PFSK-1 (cell line): ENCODE measurements around the gene RPLP2.

ENCODE experiments used
- FOXP2 ChIP-seq: optimal IDR thresholded peaks from 2 replicates; pipeline ENCODE3; 2011; ENCODE audit warnings: borderline replicate concordance, control low read depth, inconsistent platforms; ENCODE audit not compliant: insufficient read depth; ENCODE audit errors: extremely low read length, extremely low read depth
- POLR2AphosphoS5 ChIP-seq: IDR thresholded peaks from 2 replicates; pipeline ENCODE4 v1.6.1; 2012; ENCODE audit warnings: low read depth, mild to moderate bottlenecking, control low read depth, low read length, moderate library complexity
- REST ChIP-seq, 2 experiments: IDR thresholded peaks; 2 replicates each; pipeline versions ENCODE4 v1.6.1 to v1.8.0; 2011 to 2012; ENCODE audit warnings: low read depth in 2 of 2, low read length in 2 of 2, control low read depth in 1 of 2, inconsistent platforms in 1 of 2, mild to moderate bottlenecking in 1 of 2, moderate library complexity in 1 of 2; ENCODE audit not compliant: insufficient read depth in 1 of 2
- SIN3A ChIP-seq: IDR thresholded peaks from 2 replicates; pipeline ENCODE4 v1.6.1; 2012; ENCODE audit warnings: mild to moderate bottlenecking, low read length, moderate library complexity, borderline replicate concordance; ENCODE audit not compliant: insufficient read depth
- TAF1 ChIP-seq: IDR thresholded peaks from 2 replicates; pipeline ENCODE4 v1.6.1; 2012; ENCODE audit warnings: low read length, control low read depth, borderline replicate concordance; ENCODE audit not compliant: insufficient read depth

RPLP2 gene

GRCh38 chr11:834371-835316, 24.9 kb downstream of the RPLP2 start:
- TF ChIP-seq POLR2AphosphoS5 (no peak; the same call in 1 of the 2 replicates), TAF1 (no peak), FOXP2 (no peak), REST (IDR thresholded peaks at IDR 0.05; ENCODE audit: insufficient read depth in 1 of 2, low read depth in 2 of 2, low read length in 2 of 2) (no peak), SIN3A (no peak)

DNA sequence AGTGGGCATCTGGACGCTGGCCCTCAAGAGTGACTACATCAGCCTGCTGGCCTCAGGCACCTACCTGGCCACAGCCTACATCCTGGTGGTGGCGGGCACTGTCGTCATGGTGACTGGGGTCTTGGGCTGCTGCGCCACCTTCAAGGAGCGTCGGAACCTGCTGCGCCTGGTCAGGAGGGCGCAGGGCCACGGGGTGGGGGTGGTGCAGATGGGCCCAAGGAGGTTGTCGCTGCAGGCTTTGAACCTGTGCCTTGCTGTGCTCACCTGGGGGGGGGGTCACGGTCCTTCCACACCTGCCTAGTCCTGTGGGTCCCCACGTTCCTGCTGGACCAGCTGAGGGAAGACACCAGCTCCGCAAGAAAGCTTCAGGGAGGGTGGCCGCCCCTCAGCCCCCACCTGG, 26.5 kb downstream of the RPLP2 start:
- TF ChIP-seq TAF1 (no peak), REST (IDR thresholded peaks at IDR 0.05; ENCODE audit: insufficient read depth in 1 of 2, low read depth in 2 of 2, low read length in 2 of 2) (no peak), SIN3A (no peak), FOXP2 (no peak), POLR2AphosphoS5 (no peak; the same call in 1 of the 2 replicates)

DNA sequence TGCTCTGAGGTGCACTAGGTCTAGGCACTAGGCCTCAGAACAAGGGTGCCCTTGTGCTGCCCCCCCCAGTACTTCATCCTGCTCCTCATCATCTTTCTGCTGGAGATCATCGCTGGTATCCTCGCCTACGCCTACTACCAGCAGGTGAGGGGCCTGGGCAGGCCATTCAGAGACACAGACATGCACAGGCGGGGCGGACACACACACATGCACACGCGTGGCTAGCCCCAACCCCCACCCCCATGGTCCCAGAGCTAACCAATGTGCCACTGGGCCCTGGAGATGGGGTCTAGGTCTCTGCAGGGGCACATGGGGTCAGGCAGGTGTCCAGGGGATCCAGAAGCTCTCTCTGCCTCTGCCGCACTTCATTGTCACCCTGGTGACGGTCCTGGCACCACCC, 26.9 kb downstream of the RPLP2 start:
- no peak for TF ChIP-seq REST (IDR thresholded peaks at IDR 0.05; ENCODE audit: insufficient read depth in 1 of 2, low read depth in 2 of 2, low read length in 2 of 2)
- TF ChIP-seq POLR2AphosphoS5: 0 out of 2 replicates have a peak, but pooled peaks have one; percentile 31
- TF ChIP-seq FOXP2: no peak

- TF ChIP-seq POLR2AphosphoS5 (no peak; the same call in 1 of the 2 replicates), SIN3A (no peak), TAF1 (no peak), FOXP2 (no peak), REST (IDR thresholded peaks at IDR 0.05; ENCODE audit: insufficient read depth in 1 of 2, low read depth in 2 of 2, low read length in 2 of 2) (no peak)
Measured at GRCh38 chr11:837189-837989, 27.6 kb downstream of the RPLP2 start.
